Omental fat pad (tissue), 4 donors: ENCODE results near the gene ZNF618. TPM values are rescaled to one million over a fixed set of nuclear protein-coding genes. Genes with fewer than 3 reads are reported as not detected.

Experiments used
- ATAC-seq: fragments of 150-250 bp; one replicate; pipeline ENCODE4 v1.9.1; 2016; ENCODE audit warnings: mild to moderate bottlenecking, moderate library complexity; ENCODE audit not compliant: low FRiP score
- DNase-seq: peaks from one replicate; pipeline ENCODE4 v3.0.0-alpha.2; 2019; ENCODE audit warnings: low spot score
- CTCF ChIP-seq, 3 donors: fragments of 450-650 bp; IDR thresholded peaks; one replicate each; pipeline ENCODE4 v1.5.1; 2016 to 2017; ENCODE audit warnings: antibody characterized with exemption in 3 of 3, mild to moderate bottlenecking in 3 of 3, moderate library complexity in 2 of 3
- total RNA-seq, 4 donors: library from RNA; depleted of rRNA; stranded (reverse); fragments of >200 nt; gene quantifications; one replicate each; pipeline ENCODE4 v1.1.0, GENCODE V29; 2016

Gene ZNF618
- total RNA-seq, 4 donors from 2014 or later = 2.2 to 8.8 (median 5.9) TPM

GRCh38 chr9:114093031-114093471 lies 216.9 kb downstream of the ZNF618 start:
- no peak for ATAC-seq
- no peak for TF ChIP-seq CTCF (IDR thresholded peaks at IDR 0.05)
- no peak for DNase-seq

GRCh38 chr9:114093761-114094505 lies 217.8 kb downstream of the ZNF618 start:
- TF ChIP-seq CTCF (IDR thresholded peaks at IDR 0.05) = no peak
- ATAC-seq (no peak), DNase-seq (no peak)

GRCh38 chr9:114094971-114095370 lies 218.9 kb downstream of the ZNF618 start:
- no peak for ATAC-seq

GRCh38 chr9:114096041-114096511 lies 220.0 kb downstream of the ZNF618 start:
- TF ChIP-seq CTCF (IDR thresholded peaks at IDR 0.05) = no peak
- DNase-seq = no peak
- no peak for ATAC-seq

More at GRCh38 chr9:114094971-114095370, 218.9 kb downstream of the ZNF618 start:
- no peak for DNase-seq
- no peak for TF ChIP-seq CTCF (IDR thresholded peaks at IDR 0.05)

GRCh38 chr9:114096866-114097612 lies 220.9 kb downstream of the ZNF618 start:
- DNase-seq (no peak), ATAC-seq (no peak)
- TF ChIP-seq CTCF (IDR thresholded peaks at IDR 0.05) = no peak

- TF ChIP-seq CTCF (IDR thresholded peaks at IDR 0.05) = no peak
- ATAC-seq (no peak), DNase-seq (no peak)
Observed at GRCh38 chr9:114097613-114098020, 221.5 kb downstream of the ZNF618 start.
